ENCODE measurements around the gene GRAMD4.

Gene GRAMD4

GRCh38 chr22:46598224-46598623 lies 22.0 kb upstream of the GRAMD4 start:
- DNase-seq (no peak), ATAC-seq (replicated peaks) (no peak)
- Mint-ChIP-seq H3K27ac (no peak overlapping the region), H3K27me3 (no peaks in the 10 kb centered on the region), H3K9me3 (no peaks in the 10 kb centered on the region), H3K4me1 (peaks cover 30 to 32% of the 10 kb centered on the region in 2 donors), H3K36me3 (peaks cover 4 to 20% of the 10 kb centered on the region in 2 donors), H3K4me3 (no peak overlapping the region)

GRCh38 chr22:46598737-46599424 lies 21.3 kb upstream of the GRAMD4 start:
- no peaks in the 10 kb centered on the region for H3K27me3 Mint-ChIP-seq
- peaks cover 31% of the 10 kb centered on the region in 2 donors for H3K4me1 Mint-ChIP-seq
- no peak overlapping the region for H3K27ac Mint-ChIP-seq
- no peak for DNase-seq
- ATAC-seq (replicated peaks) = no peak
- H3K36me3 Mint-ChIP-seq = peaks cover 6 to 23% of the 10 kb centered on the region in 2 donors
- no peak overlapping the region for H3K4me3 Mint-ChIP-seq
- no peaks in the 10 kb centered on the region for H3K9me3 Mint-ChIP-seq

GRCh38 chr22:46600273-46600796 lies 19.9 kb upstream of the GRAMD4 start:
- ATAC-seq (replicated peaks) = no peak
- H3K4me1 Mint-ChIP-seq = peaks cover 32 to 34% of the 10 kb centered on the region in 2 donors
- H3K9me3 Mint-ChIP-seq = no peaks in the 10 kb centered on the region
- H3K27me3 Mint-ChIP-seq = no peaks in the 10 kb centered on the region
- no peak overlapping the region for H3K4me3 Mint-ChIP-seq
- no peak overlapping the region for H3K27ac Mint-ChIP-seq
- no peak for DNase-seq
- H3K36me3 Mint-ChIP-seq = peaks cover 8 to 27% of the 10 kb centered on the region in 2 donors

GRCh38 chr22:46602025-46602424 lies 18.2 kb upstream of the GRAMD4 start:
- H3K9me3 Mint-ChIP-seq = no peaks in the 10 kb centered on the region
- H3K27ac Mint-ChIP-seq = no peak overlapping the region
- no peaks in the 10 kb centered on the region for H3K27me3 Mint-ChIP-seq
- peaks cover 9 to 27% of the 10 kb centered on the region in 2 donors for H3K36me3 Mint-ChIP-seq
- ATAC-seq (replicated peaks) (no peak), DNase-seq (no peak)
- H3K4me3 Mint-ChIP-seq = no peak overlapping the region
- peaks cover 34% of the 10 kb centered on the region in 2 donors for H3K4me1 Mint-ChIP-seq

- DNase-seq (peak; percentile 66), ATAC-seq (replicated peaks) (peak; percentile 98 to 99)
- no peaks in the 10 kb centered on the region for H3K9me3 Mint-ChIP-seq
- H3K27me3 Mint-ChIP-seq = no peaks in the 10 kb centered on the region
- peak overlapping the region; percentile 92 for H3K27ac Mint-ChIP-seq
- H3K36me3 Mint-ChIP-seq = peaks cover 7 to 26% of the 10 kb centered on the region in 2 donors
- peak overlapping the region; percentile 60 to 67 for H3K4me3 Mint-ChIP-seq
- H3K4me1 Mint-ChIP-seq = peaks cover 22 to 36% of the 10 kb centered on the region in 2 donors
Observed at GRCh38 chr22:46604306-46604690, 15.9 kb upstream of the GRAMD4 start.

GRCh38 chr22:46605117-46605516 lies 15.1 kb upstream of the GRAMD4 start:
- H3K36me3 Mint-ChIP-seq = peaks cover 7 to 21% of the 10 kb centered on the region in 2 donors
- H3K4me1 Mint-ChIP-seq = peaks cover 18 to 34% of the 10 kb centered on the region in 2 donors
- ATAC-seq (replicated peaks) = no peak
- H3K4me3 Mint-ChIP-seq = no peak overlapping the region
- no peaks in the 10 kb centered on the region for H3K9me3 Mint-ChIP-seq
- H3K27ac Mint-ChIP-seq = no peak overlapping the region
- no peaks in the 10 kb centered on the region for H3K27me3 Mint-ChIP-seq
- no peak for DNase-seq

GRCh38 chr22:46606886-46607285 lies 13.3 kb upstream of the GRAMD4 start:
- H3K36me3 Mint-ChIP-seq = peaks cover 6 to 18% of the 10 kb centered on the region in 2 donors
- ATAC-seq (replicated peaks) = no peak
- no peak overlapping the region for H3K27ac Mint-ChIP-seq
- peaks cover 13 to 33% of the 10 kb centered on the region in 2 donors for H3K4me1 Mint-ChIP-seq
- H3K9me3 Mint-ChIP-seq = no peaks in the 10 kb centered on the region
- no peaks in the 10 kb centered on the region for H3K27me3 Mint-ChIP-seq
- H3K4me3 Mint-ChIP-seq = no peak overlapping the region
- no peak for DNase-seq

- Mint-ChIP-seq H3K27ac (no peak overlapping the region), H3K4me3 (no peak overlapping the region), H3K4me1 (peaks cover 20 to 38% of the 10 kb centered on the region in 2 donors), H3K27me3 (no peaks in the 10 kb centered on the region), H3K9me3 (no peaks in the 10 kb centered on the region), H3K36me3 (peaks cover 6 to 18% of the 10 kb centered on the region in 2 donors)
- ATAC-seq (replicated peaks) (no peak), DNase-seq (no peak)
Observed at GRCh38 chr22:46607483-46608114, 12.6 kb upstream of the GRAMD4 start.

- no peaks in the 10 kb centered on the region for H3K9me3 Mint-ChIP-seq
- peaks cover 3 to 13% of the 10 kb centered on the region in 2 donors for H3K36me3 Mint-ChIP-seq
- H3K27ac Mint-ChIP-seq = no peak overlapping the region
- H3K27me3 Mint-ChIP-seq = no peaks in the 10 kb centered on the region
- no peak for ATAC-seq (replicated peaks)
- no peak overlapping the region for H3K4me3 Mint-ChIP-seq
- H3K4me1 Mint-ChIP-seq = peaks cover 28 to 46% of the 10 kb centered on the region in 2 donors
- DNase-seq = no peak
Observed at GRCh38 chr22:46609175-46609690, 11.0 kb upstream of the GRAMD4 start.

GRCh38 chr22:46609724-46610201 lies 10.4 kb upstream of the GRAMD4 start:
- Mint-ChIP-seq H3K27me3 (no peaks in the 10 kb centered on the region), H3K9me3 (no peaks in the 10 kb centered on the region), H3K27ac (no peak overlapping the region), H3K4me3 (no peak overlapping the region), H3K4me1 (peaks cover 28 to 45% of the 10 kb centered on the region in 2 donors), H3K36me3 (peaks cover 3 to 11% of the 10 kb centered on the region in 2 donors)
- ATAC-seq (replicated peaks) = no peak
- no peak for DNase-seq

- no peak overlapping the region for H3K27ac Mint-ChIP-seq
- ATAC-seq (replicated peaks) (no peak), DNase-seq (no peak)
- H3K27me3 Mint-ChIP-seq = no peaks in the 10 kb centered on the region
- H3K9me3 Mint-ChIP-seq = no peaks in the 10 kb centered on the region
- peaks cover 29 to 43% of the 10 kb centered on the region in 2 donors for H3K4me1 Mint-ChIP-seq
- no peak overlapping the region for H3K4me3 Mint-ChIP-seq
- H3K36me3 Mint-ChIP-seq = peaks cover under 1 to 8% of the 10 kb centered on the region in 2 donors
Observed at GRCh38 chr22:46610356-46610755, 9.8 kb upstream of the GRAMD4 start.

GRCh38 chr22:46611189-46611588 lies 9.0 kb upstream of the GRAMD4 start:
- no peak overlapping the region for H3K27ac Mint-ChIP-seq
- H3K4me1 Mint-ChIP-seq = peaks cover 29 to 42% of the 10 kb centered on the region in 2 donors
- DNase-seq (no peak), ATAC-seq (replicated peaks) (no peak)
- H3K36me3 Mint-ChIP-seq = peaks cover 0 to 6% of the 10 kb centered on the region in 2 donors
- no peaks in the 10 kb centered on the region for H3K27me3 Mint-ChIP-seq
- H3K4me3 Mint-ChIP-seq = no peak overlapping the region
- no peaks in the 10 kb centered on the region for H3K9me3 Mint-ChIP-seq

GRCh38 chr22:46612341-46612903 lies 7.8 kb upstream of the GRAMD4 start:
- Mint-ChIP-seq H3K27me3 (no peaks in the 10 kb centered on the region), H3K4me1 (peaks cover 29 to 38% of the 10 kb centered on the region in 2 donors), H3K4me3 (peak overlapping the region in 1 of 2 donors; percentile 86), H3K36me3 (peaks cover 0 to 6% of the 10 kb centered on the region in 2 donors), H3K9me3 (no peaks in the 10 kb centered on the region), H3K27ac (peak overlapping the region; percentile 86)
- ATAC-seq (replicated peaks) (no peak), DNase-seq (no peak)

GRCh38 chr22:46612904-46613605 lies 7.1 kb upstream of the GRAMD4 start:
- peaks cover 0 to 4% of the 10 kb centered on the region in 2 donors for H3K36me3 Mint-ChIP-seq
- peak overlapping the region; percentile 55 to 86 for H3K4me3 Mint-ChIP-seq
- no peaks in the 10 kb centered on the region for H3K27me3 Mint-ChIP-seq
- no peaks in the 10 kb centered on the region for H3K9me3 Mint-ChIP-seq
- peak overlapping the region; percentile 86 for H3K27ac Mint-ChIP-seq
- H3K4me1 Mint-ChIP-seq = peaks cover 32 to 34% of the 10 kb centered on the region in 2 donors
- no peak for DNase-seq
- peak; percentile 48 to 51 for ATAC-seq (replicated peaks)
